Breast epithelium (tissue), 4 donors: ENCODE data around the gene CRIP3. TPM values are rescaled to one million over a fixed set of nuclear protein-coding genes. Genes with fewer than 3 reads are reported as not detected.

ENCODE experiments used
- DNase-seq, 2 donors: peaks; one replicate each; pipeline ENCODE4 v3.0.0-alpha.2; 2019; ENCODE audit warnings: low spot score in 2 of 2
- H3K27ac ChIP-seq, 2 donors: fragments of 200-600 bp; sonication (generic) in 1 of 2; one replicate each; pipeline ENCODE4 v1.5.1; 2016 to 2019; ENCODE audit warnings: mild to moderate bottlenecking in 1 of 2
- H3K27me3 ChIP-seq, 2 donors: fragments of 200-600 bp; sonication (generic) in 1 of 2; one replicate each; pipeline versions ENCODE4 v1.5.1 to v1.6.0; 2017 to 2019; ENCODE audit warnings: control low read depth in 1 of 2, mild to moderate bottlenecking in 1 of 2
- H3K36me3 ChIP-seq: fragments of 200-600 bp; one replicate; pipeline ENCODE4 v1.5.1; 2019
- H3K4me1 ChIP-seq, 2 donors: fragments of 200-600 bp; sonication (generic); one replicate each; pipeline ENCODE4 v1.5.1; 2016 to 2019; ENCODE audit warnings: control low read depth in 1 of 2
- H3K4me3 ChIP-seq, 3 donors: fragments of 200-600 bp; sonication (generic); 1 replicate in 2 of 3; 2 replicates in 1 of 3; pipeline ENCODE4 v1.5.1; 2016 to 2019; ENCODE audit warnings: mild to moderate bottlenecking in 3 of 3, moderate library complexity in 2 of 3
- H3K9me3 ChIP-seq, 2 donors: fragments of 200-600 bp; sonication (generic) in 1 of 2; one replicate each; pipeline ENCODE4 v1.5.1; 2016 to 2019; ENCODE audit warnings: control low read depth in 1 of 2
- CTCF ChIP-seq, 3 donors: fragments of 450-650 bp; IDR thresholded peaks; one replicate each; pipeline ENCODE4 v1.5.1; 2016 to 2017; ENCODE audit warnings: antibody characterized with exemption in 3 of 3, mild to moderate bottlenecking in 3 of 3, moderate library complexity in 3 of 3
- POLR2A ChIP-seq: fragments of 450-650 bp; IDR thresholded peaks from one replicate; pipeline ENCODE4 v1.6.1; 2016; ENCODE audit warnings: antibody characterized with exemption, mild to moderate bottlenecking, moderate library complexity
- POLR2AphosphoS5 ChIP-seq, 3 donors: sonication (generic); formaldehyde crosslinking; IDR thresholded peaks; one replicate each; pipeline ENCODE4 v1.6.1; 2017; ENCODE audit warnings: antibody characterized with exemption in 3 of 3
- intact Hi-C: fragments of 100-400 bp; cut with DNase I; formaldehyde crosslinking; loops from one replicate; pipeline ENCODE4 v1.15.1; 2023; ENCODE audit warnings: low total_unique reads
- total RNA-seq, 3 donors: library from RNA; depleted of rRNA; stranded (reverse); fragments of >200 nt; gene quantifications; one replicate each; pipeline ENCODE4 v1.1.0, GENCODE V29; 2016

Gene CRIP3
- total RNA-seq, 3 donors from 2014 or later = 1.6 to 2.1 (median 1.9) TPM

GRCh38 chr6:43302126-43302525 lies 6.5 kb downstream of the CRIP3 start:
- peaks cover 0 to 11% of the 10 kb centered on the region in 2 donors for H3K27me3 ChIP-seq
- TF ChIP-seq CTCF (IDR thresholded peaks at IDR 0.05) = no peak
- no peak for TF ChIP-seq POLR2AphosphoS5 (IDR thresholded peaks at IDR 0.05)
- no peak for TF ChIP-seq POLR2A
- H3K27ac ChIP-seq = no peak overlapping the region
- no peak overlapping the region for H3K4me3 ChIP-seq
- H3K4me1 ChIP-seq = no peaks in the 10 kb centered on the region
- no peaks in the 10 kb centered on the region for H3K36me3 ChIP-seq
- intact Hi-C loops = no loop called here
- DNase-seq = no peak
- H3K9me3 ChIP-seq = no peaks in the 10 kb centered on the region

- DNase-seq = no peak
- Histone ChIP-seq H3K4me3 (no peak overlapping the region), H3K4me1 (no peaks in the 10 kb centered on the region), H3K36me3 (no peaks in the 10 kb centered on the region), H3K27ac (no peak overlapping the region), H3K9me3 (no peaks in the 10 kb centered on the region), H3K27me3 (peaks cover 0 to 11% of the 10 kb centered on the region in 2 donors)
- TF ChIP-seq POLR2AphosphoS5 (IDR thresholded peaks at IDR 0.05) = no peak
- no peak for TF ChIP-seq CTCF (IDR thresholded peaks at IDR 0.05)
- no peak for TF ChIP-seq POLR2A
- intact Hi-C loops = no loop called here
Measured at GRCh38 chr6:43301081-43301870, 7.3 kb downstream of the CRIP3 start.

GRCh38 chr6:43299338-43300293 lies 9.0 kb downstream of the CRIP3 start:
- peaks cover 0 to 11% of the 10 kb centered on the region in 2 donors for H3K27me3 ChIP-seq
- no peak for DNase-seq
- no peaks in the 10 kb centered on the region for H3K9me3 ChIP-seq
- H3K36me3 ChIP-seq = no peaks in the 10 kb centered on the region
- H3K4me3 ChIP-seq = no peak overlapping the region
- H3K4me1 ChIP-seq = no peaks in the 10 kb centered on the region
- TF ChIP-seq POLR2AphosphoS5 (IDR thresholded peaks at IDR 0.05) = no peak
- TF ChIP-seq POLR2A = no peak
- no peak for TF ChIP-seq CTCF (IDR thresholded peaks at IDR 0.05)
- no peak overlapping the region for H3K27ac ChIP-seq
- intact Hi-C loops = no loop called here

GRCh38 chr6:43298565-43299337 lies 9.9 kb downstream of the CRIP3 start:
- H3K27me3 ChIP-seq = peaks cover 0 to 11% of the 10 kb centered on the region in 2 donors
- intact Hi-C loops = no loop called here
- no peaks in the 10 kb centered on the region for H3K9me3 ChIP-seq
- no peaks in the 10 kb centered on the region for H3K4me1 ChIP-seq
- TF ChIP-seq POLR2A (no peak), CTCF (IDR thresholded peaks at IDR 0.05) (no peak), POLR2AphosphoS5 (IDR thresholded peaks at IDR 0.05) (no peak)
- H3K4me3 ChIP-seq = no peak overlapping the region
- DNase-seq = no peak
- no peaks in the 10 kb centered on the region for H3K36me3 ChIP-seq
- no peak overlapping the region for H3K27ac ChIP-seq
